HG03439 (cell line): ENCODE data around the gene ARHGAP8.

Experiments
- ATAC-seq: cut with Tn5 transposase; IDR thresholded peaks from one replicate; pipeline ENCODE4 v1.9.1; 2021; ENCODE audit warnings: mild to moderate bottlenecking, moderate library complexity; ENCODE audit not compliant: unreplicated experiment

Gene ARHGAP8

DNA sequence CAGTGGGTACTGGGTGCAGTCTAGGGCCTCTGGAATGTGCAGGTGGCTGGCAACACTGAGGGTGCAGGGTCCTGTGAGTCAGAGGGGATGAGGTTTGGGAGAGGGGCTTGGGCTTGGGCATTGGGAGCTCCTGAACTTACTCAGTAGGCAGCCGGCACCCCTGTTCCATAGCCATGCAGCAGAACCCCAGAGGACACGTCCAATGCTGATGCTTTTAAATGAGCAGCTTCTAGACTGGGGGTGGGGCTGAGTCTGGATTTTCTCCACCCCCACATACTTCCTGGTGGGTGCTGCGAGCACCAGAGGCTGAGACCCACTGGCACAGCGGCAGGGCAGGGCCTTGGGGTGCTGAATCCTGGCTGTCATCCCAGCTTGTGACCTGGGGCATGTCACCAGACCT is 71.4 kb downstream of the ARHGAP8 start:
- ATAC-seq, result no peak

DNA sequence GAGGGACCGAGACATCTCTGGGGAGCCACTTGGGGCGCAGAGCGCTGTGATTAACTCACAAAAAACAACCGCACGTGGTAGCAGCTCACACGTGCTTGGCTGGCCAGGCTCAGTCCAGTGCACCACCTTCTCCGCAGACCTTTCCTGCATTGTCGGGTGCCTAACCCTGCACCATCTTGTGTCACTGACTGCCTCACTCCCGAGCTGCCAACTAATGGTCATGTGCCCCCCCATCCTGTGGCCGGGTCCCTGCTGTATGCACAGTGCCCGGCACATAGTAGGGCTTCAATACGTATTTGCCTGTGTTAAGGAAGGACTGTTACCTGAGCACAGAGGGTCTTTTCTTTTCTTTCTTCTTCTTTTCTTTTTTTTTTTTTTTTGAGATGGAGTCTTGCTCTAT is 71.9 kb downstream of the ARHGAP8 start:
- ATAC-seq, result no peak

DNA sequence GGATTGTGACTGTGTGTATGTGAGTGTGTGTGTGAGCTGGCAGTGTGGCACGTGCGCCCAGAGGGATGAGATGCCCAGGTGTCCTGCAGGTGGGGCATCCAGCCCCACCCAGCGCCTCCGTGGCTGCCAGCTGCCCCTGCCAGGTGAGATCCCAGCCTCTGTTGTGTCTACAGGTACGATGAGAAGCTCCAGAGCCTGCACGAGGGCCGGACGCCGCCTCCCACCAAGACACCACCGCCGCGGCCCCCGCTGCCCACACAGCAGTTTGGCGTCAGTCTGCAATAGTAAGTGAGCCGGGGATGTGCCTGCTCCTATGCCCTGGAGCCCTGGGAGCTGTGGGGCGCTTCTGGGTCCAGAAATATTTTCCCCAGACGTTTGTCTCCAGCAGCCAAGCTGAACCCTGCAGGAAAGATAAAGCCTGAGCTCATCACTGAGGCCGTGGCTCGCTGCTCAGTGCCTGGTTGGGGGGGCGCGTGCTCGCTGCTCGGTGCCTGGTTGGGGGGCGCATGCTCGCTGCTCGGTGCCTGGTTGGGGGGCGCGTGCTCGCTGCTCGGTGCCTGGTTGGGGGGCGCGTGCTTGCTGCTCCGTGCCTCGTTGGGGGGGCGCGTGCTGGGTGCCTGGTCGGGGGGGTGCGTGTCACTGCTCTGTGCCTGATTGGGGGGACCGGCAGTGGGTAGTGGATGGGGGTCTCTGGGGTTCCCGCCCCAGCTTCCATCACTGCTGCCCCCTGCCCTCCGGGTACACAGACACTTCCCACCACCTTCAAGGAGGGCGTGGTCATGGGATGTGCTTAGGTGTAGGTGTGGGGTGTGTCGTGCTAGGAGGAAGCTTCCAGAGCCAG is 73.2 kb downstream of the ARHGAP8 start:
- no peak for ATAC-seq

DNA sequence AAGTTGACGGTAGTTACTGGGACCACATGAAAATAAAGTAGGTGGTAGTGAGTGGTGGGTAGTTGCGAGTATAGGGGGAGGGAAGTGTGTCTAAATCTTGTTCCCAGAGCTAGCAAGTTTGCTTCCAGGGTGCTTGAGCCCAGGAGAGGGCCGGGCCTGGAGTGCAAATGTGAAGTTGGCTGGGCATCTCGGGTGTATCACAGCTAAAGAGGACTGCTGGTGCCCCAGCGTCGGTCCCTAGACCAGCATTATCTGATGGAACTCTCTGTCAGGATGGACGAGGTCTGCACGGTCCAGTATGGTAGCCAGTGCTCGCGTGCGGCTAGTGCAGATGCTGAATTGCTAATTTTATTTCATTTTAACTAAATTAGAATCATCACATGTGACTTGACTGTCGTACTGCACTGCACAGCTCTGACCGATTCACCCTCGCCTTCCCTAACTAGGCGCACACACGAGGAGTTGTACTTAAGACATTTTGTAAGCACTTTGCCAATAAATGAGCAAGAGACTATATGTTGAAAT is 75.4 kb downstream of the ARHGAP8 start:
- ATAC-seq, result no peak

DNA sequence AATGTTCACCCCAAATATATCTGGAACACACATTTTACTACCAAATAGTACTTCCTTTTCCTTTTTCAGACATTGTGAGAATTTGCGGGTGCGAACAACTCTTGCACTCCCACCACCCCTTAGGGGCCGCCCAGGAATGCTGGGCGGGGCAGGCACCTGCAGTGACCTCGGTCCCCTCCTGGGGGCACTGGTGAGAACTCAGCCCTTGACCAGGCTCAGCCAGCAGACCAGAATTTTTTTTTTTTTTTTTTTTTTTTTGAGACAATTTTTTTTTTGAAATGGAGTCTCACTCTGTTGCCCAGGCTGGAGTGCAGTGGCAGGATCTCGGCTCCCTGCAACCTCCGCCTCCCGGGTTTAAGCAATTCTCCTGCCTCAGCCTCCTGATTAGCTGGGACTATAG is 75.8 kb downstream of the ARHGAP8 start:
- ATAC-seq, result no peak

DNA sequence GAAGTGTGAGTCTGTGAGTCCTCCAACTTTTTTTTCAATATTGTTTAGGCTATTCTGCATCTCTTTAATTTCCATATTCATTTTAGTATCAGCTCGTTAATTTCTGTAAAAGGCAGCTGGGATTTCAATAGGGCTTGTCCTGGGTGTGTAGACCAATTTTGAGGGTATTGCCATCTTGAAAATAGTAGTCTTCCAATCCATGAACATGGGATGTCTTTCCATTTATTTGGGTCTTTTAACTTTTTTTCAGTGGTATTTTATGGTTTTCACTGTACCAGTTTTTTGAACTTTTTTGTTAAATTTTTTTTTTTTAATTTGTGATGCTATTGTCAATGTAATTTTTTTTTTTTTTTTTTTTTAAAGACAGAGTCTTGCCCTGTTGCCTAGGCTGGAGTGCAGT is 79.5 kb downstream of the ARHGAP8 start:
- ATAC-seq, result no peak

DNA sequence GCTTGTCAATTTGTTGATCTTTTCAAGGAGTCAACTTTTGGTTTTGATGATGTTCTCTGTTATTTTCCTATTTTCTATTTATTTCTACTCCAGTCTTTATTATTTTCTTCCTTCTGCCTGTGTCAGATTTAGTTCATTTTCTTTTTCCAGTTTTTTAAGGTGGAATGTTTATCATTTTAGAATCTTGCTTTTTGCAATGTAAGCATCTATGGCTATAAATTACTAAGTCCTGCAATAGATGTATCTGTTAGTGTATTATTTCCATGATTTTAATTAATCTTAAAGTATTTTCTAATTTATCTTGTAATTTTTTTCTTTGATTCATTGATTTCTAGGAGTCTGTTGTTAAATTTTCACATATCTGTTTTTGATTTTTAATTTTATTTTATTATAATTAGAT is 81.7 kb downstream of the ARHGAP8 start:
- ATAC-seq, result no peak

DNA sequence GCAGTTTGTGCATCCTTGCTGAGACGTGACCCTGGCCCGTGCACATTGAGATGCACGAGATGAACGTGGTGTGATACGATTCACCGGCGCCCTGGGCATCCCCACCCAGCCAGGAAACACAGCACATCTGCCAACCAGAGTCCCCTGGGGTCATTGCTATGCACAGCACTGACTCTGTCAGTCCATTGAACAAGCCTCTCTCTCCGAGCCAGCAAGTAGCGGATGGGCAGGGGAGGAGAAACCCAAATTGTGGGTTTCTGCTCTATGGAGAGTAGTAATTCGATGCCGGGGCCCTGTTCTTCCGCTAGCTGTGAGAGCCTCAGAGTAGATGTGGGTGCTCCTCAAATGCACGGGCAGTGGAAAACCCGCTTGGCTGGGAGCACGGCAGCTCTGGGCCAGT is 85.1 kb downstream of the ARHGAP8 start:
- no peak for ATAC-seq

DNA sequence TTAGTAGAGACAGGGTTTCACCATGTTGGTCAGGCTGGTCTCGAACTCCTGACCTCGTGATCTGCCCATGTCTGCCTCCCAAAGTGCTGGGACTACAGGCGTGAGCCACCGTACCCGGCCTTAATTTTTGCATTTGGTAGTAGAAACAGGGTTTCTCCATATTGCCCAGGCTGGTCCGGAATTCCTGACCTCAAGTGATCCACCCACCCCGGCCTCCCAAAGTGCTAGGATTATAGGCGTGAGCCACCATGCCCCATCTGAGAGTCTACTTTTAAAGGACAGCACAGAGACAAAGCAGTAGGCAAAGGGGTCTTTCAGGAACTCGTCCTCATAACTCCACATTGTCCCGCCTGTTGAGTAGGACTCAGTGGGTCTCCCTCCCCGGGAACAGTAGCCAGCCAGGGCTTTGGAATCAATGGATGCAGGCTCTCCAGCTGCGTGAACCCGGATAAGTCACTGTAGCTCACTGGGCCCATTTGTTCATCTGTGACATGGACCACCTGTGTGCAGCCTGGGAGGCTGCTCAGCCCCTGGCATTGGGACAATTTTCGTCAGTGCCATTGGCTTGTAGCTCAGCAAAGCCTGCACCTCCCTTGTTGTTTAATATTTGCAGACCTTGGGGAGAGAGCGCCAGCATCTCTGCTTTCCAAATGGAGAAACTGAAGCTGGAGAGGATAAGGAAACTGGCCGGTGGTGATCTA is 86.1 kb downstream of the ARHGAP8 start:
- ATAC-seq, result no peak

DNA sequence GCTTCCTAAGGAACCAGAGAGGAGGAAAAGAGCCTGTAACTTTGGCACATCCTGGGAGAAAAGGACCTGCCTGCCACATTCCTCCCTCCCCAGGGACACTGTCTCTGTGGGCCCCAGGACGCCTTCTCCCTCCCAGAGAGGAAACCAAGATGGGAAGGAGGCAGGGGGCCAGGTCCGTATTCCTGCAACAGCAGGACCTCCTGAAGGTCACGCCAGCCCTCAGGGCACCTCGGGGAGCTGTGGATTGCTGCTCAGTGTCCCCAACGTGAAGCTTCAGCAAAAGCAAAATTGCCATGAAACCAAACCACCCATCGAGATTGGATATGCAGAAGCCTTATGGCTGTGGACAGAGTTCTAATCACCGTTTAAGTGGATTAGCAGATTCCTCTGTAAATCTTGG is 86.7 kb downstream of the ARHGAP8 start:
- ATAC-seq, result no peak

DNA sequence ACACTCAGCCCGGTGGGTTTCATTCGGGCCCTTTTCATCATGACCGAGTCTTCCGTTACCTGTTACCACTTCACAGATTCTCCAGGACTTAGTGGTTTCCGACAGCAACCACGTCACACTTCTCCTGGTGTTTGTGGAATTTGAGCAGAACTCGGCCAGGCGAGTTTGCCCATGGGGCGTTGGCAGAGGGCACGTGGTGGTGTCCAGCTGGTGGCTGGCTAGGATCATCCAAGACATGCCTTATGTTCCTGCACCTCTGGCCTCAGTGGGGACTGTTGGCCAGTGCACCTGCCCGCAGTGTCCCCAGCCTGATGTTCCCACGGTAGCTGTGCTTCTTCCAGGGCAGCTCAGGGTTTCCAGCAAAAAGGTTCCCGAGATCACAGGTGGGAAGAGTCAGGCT is 87.3 kb downstream of the ARHGAP8 start:
- ATAC-seq, result no peak

DNA sequence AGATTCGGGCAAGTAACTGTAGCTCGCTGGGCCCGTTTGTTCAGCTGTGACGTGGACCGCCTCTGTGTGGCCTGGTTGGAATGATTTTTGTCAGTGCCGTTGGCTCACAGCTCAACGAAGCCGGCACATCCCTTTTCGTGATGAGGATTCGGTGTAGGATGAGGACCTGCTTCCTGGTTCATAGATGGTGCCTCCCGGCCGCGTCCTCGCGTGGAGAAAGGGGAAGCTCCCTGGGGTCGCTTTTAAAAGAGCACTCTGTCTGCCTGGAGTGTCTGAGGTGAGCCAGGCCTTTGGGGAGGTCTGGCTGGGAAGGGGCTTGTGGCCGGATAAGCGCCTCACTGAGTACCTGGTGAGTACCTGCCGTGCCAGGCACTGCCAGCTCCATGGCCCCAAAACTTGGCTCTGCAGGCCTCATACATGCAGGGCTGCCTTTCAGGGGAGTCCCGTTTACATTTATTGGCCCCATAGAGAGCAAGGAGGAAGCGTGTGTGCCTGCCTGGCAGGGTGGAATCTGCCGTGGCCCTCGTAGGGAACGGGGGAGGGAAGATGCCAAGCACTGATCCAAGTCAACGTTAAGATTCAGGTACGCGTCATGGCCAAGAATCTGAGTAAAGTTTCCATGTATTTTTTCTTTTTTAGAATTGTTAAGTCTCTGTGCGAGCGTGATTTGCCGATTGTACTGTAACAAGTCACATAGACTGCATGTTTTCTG is 88.4 kb downstream of the ARHGAP8 start:
- ATAC-seq, result no peak

DNA sequence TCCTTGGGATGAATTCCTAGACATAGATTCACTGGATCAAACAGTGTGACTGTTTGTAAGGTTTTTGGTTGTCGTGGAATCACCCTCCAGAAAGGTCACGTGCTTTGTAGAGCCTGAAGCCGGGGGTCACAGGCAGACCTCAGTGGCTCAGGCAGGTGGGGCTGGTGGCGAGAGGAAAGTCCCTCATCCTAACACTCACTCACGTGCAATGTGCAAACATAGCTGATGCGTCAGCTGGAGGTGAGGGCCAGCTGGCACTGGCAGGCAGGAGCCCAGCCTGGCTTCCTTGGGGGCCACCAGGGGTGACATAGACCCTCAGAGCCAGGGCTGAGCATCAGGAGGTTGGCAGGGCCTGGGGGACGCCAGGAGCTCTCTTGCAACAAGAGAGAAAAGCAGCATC is 90.0 kb downstream of the ARHGAP8 start:
- no peak for ATAC-seq

DNA sequence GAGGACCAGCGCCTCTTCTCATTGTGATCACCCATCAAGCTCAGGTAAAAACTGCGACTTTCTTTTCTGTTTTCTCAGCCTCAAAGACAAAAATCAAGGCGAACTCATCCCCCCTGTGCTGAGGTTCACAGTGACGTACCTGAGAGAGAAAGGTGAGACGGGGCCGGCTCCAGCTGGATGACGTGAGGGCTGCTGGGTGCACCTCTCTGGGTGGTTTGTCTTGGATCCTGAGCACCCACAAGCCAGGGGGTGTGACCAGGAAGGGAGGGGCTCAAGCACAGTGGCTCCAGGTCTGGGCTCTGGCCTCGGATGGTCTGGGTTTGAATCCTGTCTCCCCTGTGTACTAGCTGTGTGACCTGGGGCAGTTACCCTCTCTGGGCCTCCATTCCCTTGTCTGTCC is 92.8 kb downstream of the ARHGAP8 start:
- no peak for ATAC-seq

DNA sequence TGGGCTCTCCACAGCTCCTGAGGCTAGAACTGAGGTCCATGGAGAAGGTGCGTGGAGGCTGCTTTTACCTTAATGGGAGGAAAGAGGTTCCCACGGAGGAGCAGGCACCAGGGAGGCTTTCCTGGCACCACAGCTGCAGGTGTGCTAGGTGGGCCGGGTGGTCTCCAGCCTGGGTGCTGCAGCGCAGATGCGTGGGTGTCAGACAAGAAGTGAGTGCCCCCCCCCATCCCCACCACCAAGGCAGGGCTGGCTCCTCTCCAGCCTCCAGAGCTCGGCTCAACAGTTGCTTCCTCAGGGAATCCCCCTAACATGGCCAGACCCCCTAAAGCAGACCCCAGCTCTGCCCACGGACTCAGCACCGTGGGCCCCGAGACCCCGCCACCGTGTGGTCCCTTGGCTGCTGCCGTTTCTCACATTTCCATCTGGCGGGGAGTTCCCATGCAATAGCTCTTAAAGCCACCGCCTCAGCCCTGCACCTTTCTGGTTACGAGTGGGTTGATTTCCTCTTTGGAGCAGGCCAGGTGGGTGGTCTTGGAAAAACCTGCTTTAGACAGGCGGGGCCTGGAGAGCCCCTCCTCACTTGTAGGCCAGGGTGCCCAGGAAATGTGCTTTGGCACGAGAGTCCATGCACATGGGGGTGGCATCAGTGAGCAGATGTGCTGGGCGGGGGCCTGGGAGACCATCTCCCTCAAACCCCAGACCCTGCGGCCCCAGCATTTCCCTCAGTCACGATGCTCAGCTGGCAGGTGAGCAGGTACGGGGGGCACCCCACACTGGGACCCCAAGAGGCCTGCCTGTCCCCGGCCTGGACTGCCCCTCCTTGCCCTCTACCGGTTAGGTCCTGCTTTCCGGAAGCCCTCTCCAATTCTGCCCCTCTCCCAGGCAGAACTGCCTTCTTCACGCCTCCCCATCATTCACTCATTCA is 93.7 kb downstream of the ARHGAP8 start:
- no peak for ATAC-seq

DNA sequence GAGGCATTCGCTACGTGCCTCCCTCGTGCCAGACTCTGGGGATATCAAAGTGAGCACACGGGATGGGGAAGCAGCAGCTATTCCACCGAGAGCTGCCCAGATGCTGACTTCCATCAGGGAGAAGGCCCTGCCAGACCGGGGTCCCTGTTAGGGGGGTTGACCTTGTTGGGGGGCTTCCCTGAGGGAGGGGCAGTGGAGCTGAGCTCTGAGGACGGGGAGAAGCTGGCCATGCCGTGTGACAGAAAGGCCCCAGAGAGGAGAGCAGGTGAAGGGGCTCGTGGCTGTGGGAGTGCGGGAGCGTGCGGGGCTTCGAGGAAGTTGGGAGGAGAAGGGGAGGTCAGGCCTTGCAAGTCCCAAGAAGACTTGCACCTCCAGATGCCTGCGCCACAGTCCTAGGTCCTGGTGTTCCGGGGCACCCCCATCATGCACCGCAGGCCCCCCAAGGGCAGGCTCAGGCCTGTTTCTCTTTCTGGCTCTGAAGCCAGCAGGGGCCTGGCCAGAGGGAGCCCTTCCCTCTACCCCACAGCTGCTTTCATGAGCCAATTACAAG is 94.4 kb downstream of the ARHGAP8 start:
- ATAC-seq, result no peak

DNA sequence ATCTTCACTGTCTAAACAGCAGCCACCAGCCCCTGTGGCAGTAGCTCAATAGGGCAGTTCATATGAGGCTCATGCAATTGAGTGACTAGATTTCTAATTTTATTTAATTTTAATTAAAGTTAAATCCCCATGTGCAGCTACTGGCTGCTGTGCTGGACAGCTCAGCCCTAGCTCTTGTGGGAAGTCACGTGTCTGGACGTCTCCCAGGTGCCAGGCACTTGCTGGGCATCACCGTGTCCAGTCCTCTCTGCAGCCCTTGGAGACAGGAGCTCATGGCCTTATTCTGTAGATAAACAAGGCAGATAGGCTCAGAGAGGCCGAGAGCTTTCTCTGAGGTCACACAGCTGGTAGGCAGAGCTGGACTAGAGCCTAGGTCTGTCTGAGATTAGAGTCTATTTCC is 95.0 kb downstream of the ARHGAP8 start:
- no peak for ATAC-seq

DNA sequence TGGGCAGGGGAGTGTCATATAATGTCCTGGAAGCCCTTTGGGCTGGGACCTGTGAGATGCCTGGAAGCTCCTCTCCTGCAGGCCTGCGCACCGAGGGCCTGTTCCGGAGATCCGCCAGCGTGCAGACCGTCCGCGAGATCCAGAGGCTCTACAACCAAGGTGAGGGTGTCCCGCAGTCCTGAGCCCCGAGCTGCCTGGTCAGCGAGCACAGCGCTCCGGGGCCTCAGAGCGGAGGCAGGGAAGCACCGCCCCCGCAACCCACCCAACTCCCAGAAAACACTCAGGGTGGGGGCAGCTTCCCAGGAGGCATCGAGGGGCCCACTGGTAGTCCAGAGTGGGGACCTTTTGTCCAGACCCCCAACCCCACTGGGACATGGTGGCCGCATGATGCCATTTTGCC is 95.5 kb downstream of the ARHGAP8 start:
- ATAC-seq, result no peak

DNA sequence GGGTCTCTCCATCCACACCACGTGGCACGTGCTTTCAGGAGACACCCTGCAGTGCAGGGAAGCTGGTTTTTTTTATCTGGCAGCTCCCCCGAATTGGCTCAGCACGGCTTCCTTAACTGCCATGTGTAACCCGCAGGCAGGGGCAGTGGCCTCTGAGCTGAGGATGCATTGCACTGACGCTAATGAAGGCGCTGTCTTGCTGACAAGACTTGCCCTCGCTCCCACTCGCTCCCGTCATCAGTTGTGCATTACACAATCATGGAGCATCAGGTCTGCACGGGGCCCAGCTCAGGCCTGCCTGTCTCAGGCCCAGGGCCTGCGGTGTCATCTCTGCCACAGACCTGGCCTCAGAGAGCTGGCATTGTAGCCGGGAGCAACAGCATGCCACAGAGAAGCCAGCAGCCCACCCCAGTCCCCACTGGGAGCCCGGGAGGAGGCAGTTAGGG is 95.9 kb downstream of the ARHGAP8 start:
- no peak for ATAC-seq

DNA sequence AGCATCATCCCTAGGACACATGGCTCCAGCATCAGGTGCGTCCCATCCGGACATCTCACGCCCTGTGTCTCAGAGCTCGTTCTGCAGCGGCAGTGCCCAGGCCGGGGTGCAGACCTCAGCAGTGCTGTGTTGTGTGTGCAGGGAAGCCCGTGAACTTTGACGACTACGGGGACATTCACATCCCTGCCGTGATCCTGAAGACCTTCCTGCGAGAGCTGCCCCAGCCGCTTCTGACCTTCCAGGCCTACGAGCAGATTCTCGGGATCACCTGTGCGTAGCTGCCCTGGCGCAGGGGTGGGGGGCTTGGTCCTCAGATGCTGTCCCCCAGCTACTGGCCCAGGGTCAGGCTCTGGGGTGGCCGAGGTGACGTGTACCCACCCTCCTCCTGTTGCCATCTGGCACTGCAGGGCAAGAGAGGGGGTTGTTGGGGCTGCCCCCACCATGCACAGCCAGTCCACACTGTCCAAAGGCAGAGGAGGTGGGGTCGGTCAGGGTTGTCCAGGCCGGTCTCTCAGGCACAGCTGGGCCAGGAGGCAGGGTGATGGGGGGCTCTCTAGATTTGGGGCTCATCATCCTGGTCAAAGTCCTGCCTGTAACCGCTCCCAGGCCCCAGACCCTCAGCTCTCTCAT is 96.5 kb downstream of the ARHGAP8 start:
- ATAC-seq, result no peak
